OCI-M1 (cell line): Measurements from ENCODE around the gene CEMP1.
"Not testable (repeated sequence)": the region's sequence is repeated elsewhere in the genome, so short reads cannot be mapped to it uniquely, and the experiment has no call there.

Experiments used
- DNase-seq: peaks from one replicate; lab custom pipeline; 2025; lab: John Stamatoyannopoulos, UW

CEMP1 gene

GRCh38 chr16:2535625-2536013 is 4.4 kb upstream of the CEMP1 start:
- DNase-seq = no peak

DNA sequence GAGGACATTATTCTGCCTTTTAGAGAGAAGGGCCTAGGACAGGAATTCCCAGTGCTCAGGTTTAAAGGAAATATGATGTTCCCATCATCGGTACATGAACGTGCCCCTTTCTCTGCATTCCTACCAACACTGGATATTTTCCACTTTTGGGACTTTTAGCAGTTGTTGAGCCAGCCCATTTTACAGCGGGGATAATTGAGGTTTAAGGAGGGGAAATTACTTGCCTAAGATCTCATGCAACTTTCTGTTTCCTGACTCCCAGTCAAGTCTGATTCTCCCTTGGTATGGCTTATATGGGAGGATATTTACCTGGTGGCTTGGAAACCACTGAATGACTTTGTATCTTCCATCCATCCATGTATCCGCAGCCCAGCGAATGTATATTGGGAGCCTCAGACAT is 3.1 kb upstream of the CEMP1 start:
- DNase-seq = not testable (repeated sequence)

DNA sequence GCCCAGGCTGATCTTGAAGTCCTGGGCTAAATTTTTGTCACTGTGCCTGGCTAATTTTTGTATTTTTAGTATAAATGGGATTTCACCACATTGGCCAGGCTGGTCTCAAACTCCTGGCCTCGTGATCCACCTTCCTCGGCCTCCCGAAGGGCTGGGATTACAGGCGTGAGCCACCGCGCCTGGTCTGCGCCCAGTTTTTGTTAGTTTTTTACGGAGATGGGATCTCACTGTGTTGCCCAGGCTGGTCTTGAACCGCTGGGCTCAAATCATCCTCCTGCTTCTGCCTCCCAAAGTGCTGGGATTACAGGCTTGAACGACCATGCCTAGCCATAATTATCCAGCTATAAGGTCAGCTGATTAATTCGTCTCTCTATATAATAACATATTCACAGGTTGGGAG is 2.7 kb upstream of the CEMP1 start:
- DNase-seq = no peak

DNA sequence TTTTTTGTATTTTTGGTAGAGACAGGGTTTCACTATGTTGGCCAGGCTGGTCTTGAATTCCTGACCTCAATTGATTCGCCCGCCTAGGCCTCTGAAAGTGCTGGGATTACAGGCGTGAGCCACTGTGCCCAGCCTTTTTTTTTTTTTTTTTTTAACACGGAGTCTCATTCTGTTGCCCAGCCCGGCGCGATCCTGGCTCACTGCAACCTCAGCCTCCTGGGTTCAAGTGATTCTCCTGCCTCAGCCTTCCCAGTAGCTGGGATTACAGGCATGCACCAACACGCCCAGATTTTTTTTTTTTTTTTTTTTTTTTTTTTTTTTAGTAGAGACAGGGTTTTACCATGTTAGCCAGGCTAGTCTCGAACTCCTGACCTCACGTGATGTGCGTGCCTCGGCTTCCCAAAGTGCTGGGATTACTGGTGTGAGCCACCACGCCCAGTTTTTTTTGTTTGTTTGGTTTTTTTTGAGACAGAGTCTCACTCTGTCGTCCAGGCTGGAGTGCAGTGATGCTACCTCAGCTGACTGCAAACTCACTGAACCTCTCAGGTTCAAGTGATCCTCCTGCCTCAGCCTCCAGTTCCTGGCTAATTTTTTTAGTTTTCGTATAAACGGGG is 2.0 kb upstream of the CEMP1 start:
- DNase-seq = not testable (repeated sequence)

- peak; percentile 77 for DNase-seq
Measured at GRCh38 chr16:2532494-2533141, 1.4 kb upstream of the CEMP1 start.

DNA sequence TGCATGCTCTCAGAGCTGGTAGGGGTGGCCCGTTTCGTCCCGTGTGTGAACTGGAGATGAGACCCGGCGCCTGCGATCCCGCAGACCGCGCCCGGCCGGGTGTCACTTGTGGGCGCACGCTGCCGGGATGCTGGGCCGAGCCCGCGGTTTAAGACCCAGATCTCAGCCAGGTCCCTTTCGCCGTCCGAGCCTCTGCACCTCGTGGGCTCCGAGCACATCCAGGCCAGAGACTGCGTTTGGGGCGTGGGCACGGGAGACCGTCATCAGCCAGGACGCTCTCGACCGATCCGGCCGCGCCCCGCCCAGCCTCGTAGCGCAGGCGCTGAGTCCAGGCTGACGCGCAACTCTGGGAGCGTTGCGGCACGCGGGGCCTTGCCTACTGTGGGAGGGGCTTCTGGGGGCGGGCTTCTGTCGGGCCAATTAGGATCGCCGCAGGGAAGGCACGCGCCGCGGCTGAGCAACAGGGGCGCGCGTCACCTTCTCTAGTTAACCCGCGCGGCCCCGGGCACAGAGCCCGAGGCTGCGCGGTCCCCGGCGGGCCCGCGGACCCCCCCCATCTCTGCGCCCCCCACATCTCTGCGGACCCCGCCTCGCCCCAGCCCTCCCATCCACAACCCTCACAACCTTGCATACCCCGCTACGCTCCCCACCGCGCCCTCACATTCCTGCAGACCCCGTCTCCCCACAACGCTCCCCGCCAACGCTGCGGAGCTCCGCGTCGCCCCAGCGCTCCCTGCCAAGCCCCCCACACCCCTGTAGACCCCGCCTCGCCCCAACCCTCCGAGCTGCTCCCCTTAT is 687 bp upstream of the CEMP1 start:
- DNase-seq = peak; percentile 98

DNA sequence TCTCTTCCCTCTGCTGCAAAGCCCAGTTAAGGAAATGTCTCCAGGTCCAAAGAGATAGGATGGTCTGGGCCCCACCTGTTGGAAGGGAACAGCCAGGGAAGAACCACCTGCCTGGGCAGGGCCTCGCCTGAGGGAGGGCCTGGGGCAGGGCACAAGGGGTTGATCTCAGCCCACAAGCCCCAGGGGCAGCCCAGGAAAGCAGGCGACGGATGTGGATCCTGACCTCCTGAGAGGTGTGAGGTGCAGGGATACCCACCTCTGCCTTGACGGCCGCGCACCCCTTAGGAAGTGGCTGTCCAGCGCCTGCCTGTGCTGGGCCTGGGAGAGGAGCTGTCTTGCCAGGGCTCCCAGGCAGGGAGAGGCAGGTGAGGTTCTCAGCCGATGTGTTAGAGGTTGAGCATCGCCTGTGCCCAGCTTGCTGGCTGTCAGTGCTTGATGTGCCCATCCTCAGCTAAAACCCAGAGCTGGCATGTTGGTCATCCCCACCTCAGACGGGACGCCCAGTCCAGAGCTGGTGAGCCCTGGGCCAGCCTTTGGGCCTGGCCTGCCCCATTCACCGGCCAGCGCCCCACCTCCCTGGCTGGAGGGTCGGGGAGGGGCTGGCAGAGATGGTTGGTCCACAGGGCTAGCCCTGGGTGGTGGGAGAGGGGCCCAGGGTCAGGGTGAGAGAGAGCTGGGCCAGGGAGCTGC is 434 bp downstream of the CEMP1 start:
- DNase-seq = no peak

DNA sequence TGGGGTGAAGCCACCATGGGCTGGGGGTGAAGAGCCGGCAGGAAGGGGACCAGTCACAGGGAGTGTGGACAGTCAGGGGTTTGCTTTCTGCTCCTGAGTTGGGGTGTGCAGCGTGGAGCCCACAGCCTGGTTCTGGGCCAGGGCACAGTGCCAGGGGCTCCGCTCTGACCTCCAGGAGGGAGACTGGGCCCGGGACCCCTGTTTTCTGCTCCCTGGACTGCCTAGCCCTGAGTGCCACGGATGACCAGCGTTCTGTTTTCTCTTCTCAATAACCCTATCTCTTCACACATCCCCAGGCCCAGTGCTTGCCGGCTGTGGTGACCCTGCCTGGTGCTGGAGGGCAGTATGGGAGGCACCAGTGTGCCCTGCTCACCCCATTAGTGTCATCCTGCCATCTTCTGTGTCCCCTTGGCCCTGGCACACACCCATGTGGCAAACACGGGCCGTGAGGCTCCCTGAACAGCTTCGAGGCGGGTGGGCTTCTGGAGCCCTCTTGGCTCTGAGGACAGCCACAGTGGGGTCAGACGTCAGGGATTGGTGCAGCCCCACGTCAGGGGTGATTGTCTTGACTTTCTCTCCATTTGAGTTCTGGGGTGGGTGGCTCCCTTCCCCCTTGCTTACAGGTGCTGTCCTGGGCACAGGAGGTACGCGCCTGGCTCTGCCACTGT is 1.1 kb downstream of the CEMP1 start:
- DNase-seq = no peak

DNA sequence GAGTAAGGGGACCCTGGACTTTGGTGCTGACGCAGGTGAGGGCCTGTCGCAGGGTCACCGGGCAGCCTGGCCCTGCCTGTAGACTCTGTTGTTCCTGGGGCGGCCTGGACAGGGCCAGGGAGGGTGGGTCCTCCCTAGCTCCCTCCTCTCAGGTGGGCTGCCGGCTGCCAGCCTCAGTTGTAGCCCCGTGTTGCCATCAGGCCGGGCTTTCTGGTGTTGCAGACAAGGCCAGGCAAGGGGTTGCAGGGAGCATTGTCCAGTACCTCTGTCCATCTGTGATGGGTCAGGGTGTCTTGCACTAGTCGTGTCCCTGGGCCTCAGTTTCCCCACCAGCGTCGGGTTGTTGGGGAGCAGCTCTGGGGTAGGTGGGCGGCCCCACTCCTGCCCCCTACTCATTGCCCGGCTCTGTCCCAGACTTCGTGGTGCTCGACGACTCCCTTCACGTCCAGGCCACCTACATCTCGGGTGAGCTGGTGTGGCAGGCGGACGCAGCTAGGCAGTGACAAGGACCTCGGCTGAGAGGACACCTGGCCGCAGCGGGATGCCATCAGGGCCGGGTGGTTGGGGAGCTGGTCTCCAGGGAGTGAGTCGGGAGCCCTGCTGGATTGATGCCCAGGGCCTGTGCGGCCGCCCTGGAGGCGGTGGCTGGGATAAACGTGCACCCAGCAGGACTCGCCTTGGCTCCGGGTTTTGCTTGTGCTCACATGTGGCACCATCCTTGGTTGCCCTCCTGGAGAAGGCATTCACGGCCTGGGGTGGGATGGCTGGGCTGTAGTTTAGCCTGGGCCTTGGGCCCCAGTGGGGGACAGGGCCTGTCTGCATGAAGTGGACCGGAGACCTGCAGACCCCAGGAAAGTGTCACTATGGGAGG is 1.9 kb downstream of the CEMP1 start:
- no peak for DNase-seq

GRCh38 chr16:2528161-2529060 is 2.8 kb downstream of the CEMP1 start:
- no peak for DNase-seq

GRCh38 chr16:2527784-2528100 is 3.5 kb downstream of the CEMP1 start:
- no peak for DNase-seq

GRCh38 chr16:2527071-2527783 is 4.0 kb downstream of the CEMP1 start:
- DNase-seq = no peak

- DNase-seq = no peak
Measured at GRCh38 chr16:2526135-2526534, 5.1 kb downstream of the CEMP1 start.

DNA sequence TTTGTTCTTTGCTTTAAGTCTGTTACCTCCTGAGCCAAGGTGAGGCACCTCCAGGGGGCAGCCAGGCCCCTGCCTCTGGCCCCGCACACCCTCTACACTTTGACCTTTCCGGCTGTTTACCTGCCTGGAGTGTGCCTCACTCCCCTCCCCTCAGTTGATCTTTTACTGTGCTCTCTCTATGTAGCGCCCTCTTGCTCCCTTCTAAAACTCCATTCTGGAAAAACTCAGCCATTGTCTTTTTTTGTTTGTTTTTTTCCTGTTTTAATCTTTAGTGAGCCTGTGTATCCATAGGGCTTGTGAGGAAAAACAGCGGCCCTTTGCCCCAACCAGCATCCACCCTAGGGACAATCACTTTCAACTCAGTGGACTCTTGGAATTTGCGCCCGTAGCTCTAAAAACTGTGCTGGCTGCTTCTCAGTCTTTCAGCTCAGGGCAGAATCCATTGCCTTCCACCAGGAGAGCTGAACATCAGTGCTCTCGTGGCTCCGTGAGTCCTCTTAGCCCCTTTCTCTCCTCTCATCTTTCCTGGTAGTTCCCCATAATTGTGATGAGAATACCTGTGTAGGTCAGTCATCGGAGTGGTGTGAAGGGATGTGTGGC is 6.8 kb downstream of the CEMP1 start:
- no peak for DNase-seq

DNA sequence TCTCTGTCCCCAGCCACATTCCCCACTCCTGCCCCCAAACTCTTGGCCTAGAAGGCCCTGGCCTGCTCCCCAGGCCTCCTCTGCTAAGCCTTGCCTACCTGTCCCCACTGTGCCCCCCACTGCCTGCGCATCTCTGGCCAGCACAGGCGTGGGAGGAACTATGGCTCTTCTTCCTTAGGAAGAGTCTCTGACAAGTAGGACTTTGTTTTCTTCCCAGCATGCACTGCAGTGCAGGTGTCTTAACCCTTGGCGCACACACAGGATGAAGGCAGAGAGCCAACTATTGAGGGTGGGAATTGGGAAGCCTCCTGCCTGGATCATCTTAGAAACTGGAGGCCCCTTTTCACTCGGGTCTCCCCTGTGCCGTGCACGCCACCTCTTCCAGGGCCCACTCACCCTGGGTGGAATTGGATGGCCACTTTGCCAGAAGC is 7.4 kb downstream of the CEMP1 start:
- DNase-seq = no peak

GRCh38 chr16:2520784-2521531 is 10.2 kb downstream of the CEMP1 start:
- DNase-seq = peak; percentile 73

- DNase-seq = peak; percentile 94
Measured at GRCh38 chr16:2520097-2520783, 11.0 kb downstream of the CEMP1 start, which contains the start of gene AMDHD2. AMDHD2 (plus strand) TSS chr16:2520371; CDS start chr16:2520459, 88 bp downstream.

- no peak for DNase-seq
Measured at GRCh38 chr16:2519711-2520080, 11.5 kb downstream of the CEMP1 start.
